Small intestine (tissue), 4 donors: ENCODE data around the gene RGS18. TPM values are rescaled to one million over a fixed set of nuclear protein-coding genes. Genes with fewer than 3 reads are reported as not detected.

ENCODE experiments used
- polyA plus RNA-seq, 4 donors: library from polyadenylated mRNA; stranded (reverse) in 3 of 4; unstranded in 1 of 4; fragments of 200-250 nt in 3 of 4; fragments of 120-200 nt in 1 of 4; gene quantifications; one replicate each; pipeline versions ENCODE4 v1.2.1 to v1.2.3, GENCODE V29; 2013
- donor health status: healthy with polysubstance abuse.
- donor health status: Bipolar disorder and iron deficiency.
- donor health status: healthy.

The RGS18 gene
- polyA plus RNA-seq, 4 donors: 0.48 to 4.9 (median 2.5) TPM

Other genes with a start within 250 kb of the RGS18 start
- under 1 TPM in 1 of 4 donors, not detected in 3; 0.04 TPM for gene RGS21, start 158.5 kb downstream of the RGS18 start, polyA plus RNA-seq